HG03520 (cell line): Measurements from ENCODE around the gene PLXNA3.

Source experiments
- ATAC-seq: cut with Tn5 transposase; IDR thresholded peaks from one replicate; pipeline ENCODE4 v1.9.1; 2021; ENCODE audit warnings: mild to moderate bottlenecking, moderate library complexity; ENCODE audit not compliant: unreplicated experiment

Gene PLXNA3

GRCh38 chrX:154525606-154526490 is 67.8 kb downstream of the PLXNA3 start:
- ATAC-seq: no peak

GRCh38 chrX:154526901-154527675 is 69.0 kb downstream of the PLXNA3 start:
- ATAC-seq: peak; percentile 60
